Stomach (tissue), 9 donors: ENCODE measurements around the gene CEP112. TPM values are rescaled to one million over a fixed set of nuclear protein-coding genes. Genes with fewer than 3 reads are reported as not detected.

Source experiments
- DNase-seq, 2 donors: peaks; one replicate each; pipeline versions ENCODE4 v3.0.0 to v3.0.0-alpha.2; 2013 to 2019
- H3K27ac ChIP-seq, 5 donors: fragments of 200-600 bp in 4 of 5; sonication (generic) in 4 of 5; one replicate each; pipeline ENCODE4 v1.5.1; 2013 to 2019; ENCODE audit warnings: mild to moderate bottlenecking in 1 of 5, moderate library complexity in 1 of 5
- H3K27me3 ChIP-seq, 3 donors: fragments of 200-600 bp; sonication (generic); one replicate each; pipeline ENCODE4 v1.5.1; 2017 to 2019; ENCODE audit warnings: mixed run types in 1 of 3
- H3K36me3 ChIP-seq, 4 donors: fragments of 200-600 bp; sonication (generic); 1 replicate in 3 of 4; 2 replicates in 1 of 4; pipeline ENCODE4 v1.5.1; 2016 to 2019
- H3K4me1 ChIP-seq, 4 donors: fragments of 200-600 bp; sonication (generic); one replicate each; pipeline ENCODE4 v1.5.1; 2016 to 2019
- H3K4me3 ChIP-seq, 4 donors: fragments of 200-600 bp; sonication (generic) in 3 of 4; one replicate each; pipeline ENCODE4 v1.5.1; 2016 to 2019; ENCODE audit warnings: mild to moderate bottlenecking in 1 of 4
- H3K9me3 ChIP-seq, 4 donors: fragments of 200-600 bp; sonication (generic); one replicate each; pipeline ENCODE4 v1.5.1; 2016 to 2019
- CTCF ChIP-seq, 7 experiments: fragments of 450-650 bp in 4 of 7; fragments of 200-600 bp in 3 of 7; sonication (generic) in 3 of 7; IDR thresholded peaks; one replicate each; pipeline ENCODE4 v1.5.1; 2016 to 2019; ENCODE audit warnings: antibody characterized with exemption in 7 of 7, control low read depth in 2 of 7, mild to moderate bottlenecking in 1 of 7
- EP300 ChIP-seq: sonication (generic); formaldehyde crosslinking; IDR thresholded peaks from one replicate; pipeline ENCODE4 v1.6.1; 2017; ENCODE audit warnings: antibody characterized with exemption
- POLR2A ChIP-seq, 4 donors: fragments of 450-650 bp; IDR thresholded peaks; one replicate each; pipeline ENCODE4 v1.6.1; 2016; ENCODE audit warnings: antibody characterized with exemption in 4 of 4, control low read depth in 2 of 4, mild to moderate bottlenecking in 1 of 4, moderate library complexity in 1 of 4
- POLR2AphosphoS5 ChIP-seq, 3 donors: sonication (generic); formaldehyde crosslinking; IDR thresholded peaks; one replicate each; pipeline ENCODE4 v1.6.1; 2016; ENCODE audit warnings: antibody characterized with exemption in 3 of 3
- WGBS, 5 donors: extraction: QIAGEN DNeasy Blood & Tissue Kit in 3 of 5; methylation state at CpG; one replicate each; pipeline versions ENCODE4 v1.1.5 to v1.1.7; 2013 to 2018; 5-methylcytosine and 5-hydroxymethylcytosine counted together
- intact Hi-C: fragments of 100-400 bp; cut with DNase I; formaldehyde crosslinking; loops from one replicate; pipeline ENCODE4 v1.15.1; 2023; ENCODE audit warnings: low total_unique reads
- polyA plus RNA-seq, 3 donors: library from polyadenylated mRNA; stranded (reverse); fragments of 200-250 nt; gene quantifications; one replicate each; pipeline ENCODE4 v1.2.3, GENCODE V29; 2013
- total RNA-seq, 5 donors: library from RNA; depleted of rRNA; stranded (reverse); fragments of >200 nt; gene quantifications; one replicate each; pipeline versions ENCODE4 v1.1.0 to v1.2.3, GENCODE V29; 2014 to 2016
- donor health status: healthy with polysubstance abuse.
- donor health status: Bipolar disorder and iron deficiency.
- donor health status: healthy.

The CEP112 gene
- total and polyA plus RNA-seq, 8 donors, result 3.5 to 108 (median 13.3) TPM

DNA sequence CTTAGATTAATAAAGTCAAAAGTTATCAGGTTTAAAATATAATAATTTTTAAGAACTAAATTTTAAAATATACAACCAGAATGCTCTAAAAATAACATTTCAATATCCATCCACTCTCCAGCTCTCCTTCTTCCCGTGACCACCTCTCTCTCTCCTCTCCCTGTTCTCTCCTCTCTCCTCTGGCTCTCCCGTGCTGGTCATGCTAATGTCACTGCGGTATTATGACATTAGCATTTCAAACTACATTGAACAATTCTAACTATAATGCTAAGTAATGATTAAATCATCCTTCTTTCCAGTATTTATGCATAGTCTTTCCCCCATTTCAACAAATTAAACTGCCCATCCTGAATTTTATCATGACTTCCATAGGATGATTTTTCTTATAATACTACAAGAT, 154.7 kb downstream of the CEP112 start:
- Histone ChIP-seq H3K9me3 (no peaks in the 10 kb centered on the region), H3K27me3 (no peaks in the 10 kb centered on the region), H3K4me1 (no peaks in the 10 kb centered on the region), H3K4me3 (no peak overlapping the region), H3K36me3 (no peaks in the 10 kb centered on the region), H3K27ac (no peak overlapping the region)
- TF ChIP-seq POLR2AphosphoS5 (IDR thresholded peaks at IDR 0.05) (no peak), POLR2A (IDR thresholded peaks at IDR 0.05) (no peak), EP300 (no peak), CTCF (IDR thresholded peaks at IDR 0.05) (no peak)
- no peak for DNase-seq
- intact Hi-C loops, result no loop called here
- WGBS, 5 donors, result 83 to 95% (median 90%) methylated on average over 3 of the region's 3 CpGs

DNA sequence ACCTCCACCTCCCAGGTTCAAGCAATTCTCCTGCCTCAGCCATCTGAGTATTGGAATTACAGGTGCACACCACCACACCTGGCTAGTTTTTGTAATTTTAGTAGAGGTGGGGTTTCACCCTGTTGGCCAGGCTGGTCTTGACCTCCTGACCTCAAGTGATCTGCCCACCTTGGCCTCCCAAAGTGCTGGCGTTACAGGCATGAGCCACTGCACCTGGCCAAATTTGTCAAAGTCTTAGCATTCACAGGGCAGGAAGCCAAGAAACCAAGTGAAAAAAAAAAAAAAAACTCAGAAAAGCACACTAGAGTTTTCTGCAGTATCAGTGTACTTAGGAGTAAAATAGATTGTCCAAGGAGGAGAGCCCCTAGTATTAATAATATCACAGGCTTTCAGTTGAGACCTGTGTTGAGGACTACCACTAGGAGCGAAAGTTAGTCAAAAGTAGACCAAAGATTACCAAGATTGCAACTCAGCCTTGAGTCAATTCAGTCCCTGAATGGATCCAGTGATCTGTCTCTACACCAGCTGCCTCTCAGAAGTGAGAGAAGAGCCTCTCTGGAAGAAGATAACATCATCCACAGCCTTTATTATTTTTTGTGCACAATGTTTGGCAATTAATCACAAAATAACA, 159.7 kb downstream of the CEP112 start:
- Histone ChIP-seq H3K27me3 (no peaks in the 10 kb centered on the region), H3K4me3 (no peak overlapping the region), H3K4me1 (no peaks in the 10 kb centered on the region), H3K27ac (no peak overlapping the region), H3K36me3 (peaks cover 0 to 1% (median under 1%) of the 10 kb centered on the region in 4 donors), H3K9me3 (no peaks in the 10 kb centered on the region)
- TF ChIP-seq POLR2A (IDR thresholded peaks at IDR 0.05), result no peak
- no peak for TF ChIP-seq CTCF (IDR thresholded peaks at IDR 0.05)
- TF ChIP-seq POLR2AphosphoS5 (IDR thresholded peaks at IDR 0.05), result no peak
- TF ChIP-seq EP300, result no peak
- intact Hi-C loops, result no loop called here
- 56 to 72% (median 64%) methylated on average over 2 of the region's 2 CpGs for WGBS, 5 donors
- DNase-seq, result no peak

DNA sequence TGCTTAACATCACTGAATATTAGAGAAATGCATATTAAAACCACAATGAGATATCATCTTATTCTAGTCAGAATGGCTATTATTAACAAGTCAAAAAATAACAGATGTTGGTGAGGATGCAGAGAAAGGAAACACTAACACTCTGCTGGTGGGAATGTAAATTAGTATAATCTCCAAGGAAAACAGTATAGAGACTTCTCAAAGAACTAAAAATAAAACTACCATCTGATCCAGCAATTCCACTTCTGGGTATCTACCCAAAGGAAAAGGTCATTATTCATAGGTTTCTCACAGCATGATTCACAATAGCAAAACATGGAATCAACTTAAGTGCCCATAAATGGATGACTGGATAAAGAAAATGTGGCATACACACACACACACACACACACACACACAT, 166.4 kb downstream of the CEP112 start:
- no peak overlapping the region for H3K27ac ChIP-seq
- no peak overlapping the region for H3K4me3 ChIP-seq
- no peaks in the 10 kb centered on the region for H3K27me3 ChIP-seq
- H3K9me3 ChIP-seq, result peaks cover 0 to 25% (median 21%) of the 10 kb centered on the region in 4 donors
- no peak for DNase-seq
- no peaks in the 10 kb centered on the region for H3K4me1 ChIP-seq
- TF ChIP-seq POLR2A (IDR thresholded peaks at IDR 0.05) (no peak), EP300 (no peak), POLR2AphosphoS5 (IDR thresholded peaks at IDR 0.05) (no peak), CTCF (IDR thresholded peaks at IDR 0.05) (no peak)
- H3K36me3 ChIP-seq, result peaks cover 0 to 31% (median 10%) of the 10 kb centered on the region in 4 donors
- intact Hi-C loops, result no loop called here

GRCh38 chr17:66021757-66022156, 170.2 kb downstream of the CEP112 start:
- DNase-seq, result no peak
- H3K36me3 ChIP-seq, result peaks cover 0 to 25% (median 5%) of the 10 kb centered on the region in 4 donors
- TF ChIP-seq CTCF (IDR thresholded peaks at IDR 0.05), result no peak
- no peak for TF ChIP-seq POLR2A (IDR thresholded peaks at IDR 0.05)
- TF ChIP-seq EP300, result no peak
- TF ChIP-seq POLR2AphosphoS5 (IDR thresholded peaks at IDR 0.05), result no peak
- peaks cover 0 to 25% (median 21%) of the 10 kb centered on the region in 4 donors for H3K9me3 ChIP-seq
- no peak overlapping the region for H3K4me3 ChIP-seq
- intact Hi-C loops, result no loop called here
- no peak overlapping the region for H3K27ac ChIP-seq
- no peaks in the 10 kb centered on the region for H3K4me1 ChIP-seq
- 60 to 65% (median 64%) methylated on average over 3 of the region's 3 CpGs for WGBS, 5 donors
- no peaks in the 10 kb centered on the region for H3K27me3 ChIP-seq
